Measurements from ENCODE around the gene KXD1. TPM values are rescaled to one million over a fixed set of nuclear protein-coding genes. Genes with fewer than 3 reads are reported as not detected.

Gene KXD1
- total and polyA plus RNA-seq, 10 of the 15 experiments (the other 5 are each of a cell fraction or from before 2014, with no cell fraction given): 27.5 to 209 (median 129) TPM

- TF ChIP-seq SP1 (IDR thresholded peaks at IDR 0.05; ENCODE audit: low read depth, low read length) (peak; percentile 22), SIN3A (IDR thresholded peaks at IDR 0.05; ENCODE audit: low read depth, low read length) (peak; percentile 64; the same call in 1 of the 2 replicates), RUNX3 (IDR thresholded peaks at IDR 0.05; ENCODE audit: low read length) (peak; percentile 65), FOS (IDR thresholded peaks at IDR 0.05; ENCODE audit: borderline replicate concordance, extremely low read depth, insufficient read length) (no peak), NRF1 (conservative IDR thresholded peaks at IDR 0.05; ENCODE audit: low read depth, low read length) (no peak), GABPA (IDR thresholded peaks at IDR 0.05; ENCODE audit: low read depth) (no peak), ASH2L (IDR thresholded peaks at IDR 0.05; ENCODE audit: borderline replicate concordance, low read depth) (0 out of 2 replicates have a peak, but pooled peaks have one; percentile 25), STAT1 (conservative IDR thresholded peaks at IDR 0.05) (peak; percentile 57), IRF5 (IDR thresholded peaks at IDR 0.05; ENCODE audit: borderline replicate concordance) (no peak), IKZF2 (IDR thresholded peaks at IDR 0.05) (peak; percentile 47 to 67; a peak in 3 of 4 replicates), POU2F2 (IDR thresholded peaks at IDR 0.05; ENCODE audit: borderline replicate concordance, low read depth, low read length) (peak; percentile 59; the same call in 2 of the 3 replicates), BRCA1 (IDR thresholded peaks at IDR 0.05; ENCODE audit: low read depth, low read length) (no peak), ZNF217 (IDR thresholded peaks at IDR 0.05) (peak; percentile 77), TCF7 (IDR thresholded peaks at IDR 0.05; ENCODE audit: borderline replicate concordance) (no peak), ZSCAN29 (IDR thresholded peaks at IDR 0.05) (no peak), BCL11A (IDR thresholded peaks at IDR 0.05; ENCODE audit: low read depth, low read length) (no peak), PML (IDR thresholded peaks at IDR 0.05; ENCODE audit: low read length) (0 out of 2 replicates have a peak, but pooled peaks have one; percentile 91), BCL3 (IDR thresholded peaks at IDR 0.05; ENCODE audit: borderline replicate concordance, insufficient read depth, low read depth, low read length, poor library complexity, severe bottlenecking) (no peak), ATF3 (IDR thresholded peaks at IDR 0.05; ENCODE audit: borderline replicate concordance, extremely low read depth, low read depth, low read length) (no peak), ZNF207 (IDR thresholded peaks at IDR 0.05; ENCODE audit: borderline replicate concordance) (peak; percentile 93), KDM1A (IDR thresholded peaks at IDR 0.05; ENCODE audit: borderline replicate concordance) (no peak), CEBPZ (IDR thresholded peaks at IDR 0.05; ENCODE audit: low read depth, low read length) (no peak), JUND (IDR thresholded peaks at IDR 0.05; ENCODE audit: low read depth, low read length) (no peak), SREBF2 (IDR thresholded peaks at IDR 0.05; ENCODE audit: low read length) (no peak)
Measured at GRCh38 chr19:18588611-18589379, 31.1 kb downstream of the KXD1 start, which contains the start of gene REX1BD (continued).
